Tibial nerve (tissue), 4 donors: Measurements from ENCODE around the gene CFAP99.

Experiments used
- CTCF ChIP-seq, 5 experiments: fragments of 200-600 bp in 3 of 5; fragments of 450-650 bp in 2 of 5; sonication (generic) in 3 of 5; IDR thresholded peaks; one replicate each; pipeline ENCODE4 v1.5.1; 2016 to 2019; ENCODE audit warnings: antibody characterized with exemption in 5 of 5, mild to moderate bottlenecking in 3 of 5, moderate library complexity in 2 of 5
- EP300 ChIP-seq, 2 donors: sonication (generic); formaldehyde crosslinking; IDR thresholded peaks; one replicate each; pipeline ENCODE4 v1.6.1; 2017; ENCODE audit warnings: antibody characterized with exemption in 2 of 2, mild to moderate bottlenecking in 1 of 2
- POLR2A ChIP-seq, 2 donors: fragments of 450-650 bp; IDR thresholded peaks; one replicate each; pipeline ENCODE4 v1.6.1; 2017; ENCODE audit warnings: antibody characterized with exemption in 2 of 2, mild to moderate bottlenecking in 2 of 2, moderate library complexity in 2 of 2

GRCh38 chr4:2394528-2394927, 24.2 kb upstream of the CFAP99 start:
- TF ChIP-seq CTCF (IDR thresholded peaks at IDR 0.05): no peak
- TF ChIP-seq EP300 (IDR thresholded peaks at IDR 0.05): no peak
- no peak for TF ChIP-seq POLR2A (IDR thresholded peaks at IDR 0.05)
